IPS DF 6.9 (cell line): ENCODE results near the gene WIPF1.

Experiments
- DNase-seq: peaks from one replicate; pipeline ENCODE4 v3.0.0-alpha.2; 2013; ENCODE audit warnings: low read depth, low spot score
- H3K27ac ChIP-seq: one replicate; pipeline ENCODE4 v1.5.1; 2013; ENCODE audit warnings: low read length, control low read depth
- H3K27me3 ChIP-seq: 2 replicates; pipeline ENCODE4 v1.6.1; 2013; ENCODE audit warnings: mild to moderate bottlenecking, low read length; ENCODE audit not compliant: control insufficient read depth, insufficient read depth
- H3K36me3 ChIP-seq: 2 replicates; pipeline ENCODE4 v1.6.1; 2013; ENCODE audit warnings: low read length; ENCODE audit not compliant: control insufficient read depth, insufficient read depth
- H3K4me1 ChIP-seq: 2 replicates; pipeline ENCODE4 v1.6.1; 2013; ENCODE audit warnings: low read length; ENCODE audit not compliant: control insufficient read depth, insufficient read depth
- H3K4me3 ChIP-seq: 2 replicates; pipeline ENCODE4 v1.5.1; 2013; ENCODE audit warnings: mild to moderate bottlenecking, low read length
- H3K9me3 ChIP-seq: 2 replicates; pipeline ENCODE4 v1.6.1; 2013; ENCODE audit warnings: low read length, inconsistent platforms; ENCODE audit not compliant: control insufficient read depth, insufficient read depth
- WGBS: extraction: QIAGEN DNeasy Blood & Tissue Kit; methylation state at CpG from one replicate; pipeline ENCODE4 v1.1.7; 2013; ENCODE audit warnings: mixed read lengths, missing lambda C conversion rate; ENCODE audit not compliant: insufficient read length, insufficient coverage; 5-methylcytosine and 5-hydroxymethylcytosine counted together

WIPF1 gene

DNA sequence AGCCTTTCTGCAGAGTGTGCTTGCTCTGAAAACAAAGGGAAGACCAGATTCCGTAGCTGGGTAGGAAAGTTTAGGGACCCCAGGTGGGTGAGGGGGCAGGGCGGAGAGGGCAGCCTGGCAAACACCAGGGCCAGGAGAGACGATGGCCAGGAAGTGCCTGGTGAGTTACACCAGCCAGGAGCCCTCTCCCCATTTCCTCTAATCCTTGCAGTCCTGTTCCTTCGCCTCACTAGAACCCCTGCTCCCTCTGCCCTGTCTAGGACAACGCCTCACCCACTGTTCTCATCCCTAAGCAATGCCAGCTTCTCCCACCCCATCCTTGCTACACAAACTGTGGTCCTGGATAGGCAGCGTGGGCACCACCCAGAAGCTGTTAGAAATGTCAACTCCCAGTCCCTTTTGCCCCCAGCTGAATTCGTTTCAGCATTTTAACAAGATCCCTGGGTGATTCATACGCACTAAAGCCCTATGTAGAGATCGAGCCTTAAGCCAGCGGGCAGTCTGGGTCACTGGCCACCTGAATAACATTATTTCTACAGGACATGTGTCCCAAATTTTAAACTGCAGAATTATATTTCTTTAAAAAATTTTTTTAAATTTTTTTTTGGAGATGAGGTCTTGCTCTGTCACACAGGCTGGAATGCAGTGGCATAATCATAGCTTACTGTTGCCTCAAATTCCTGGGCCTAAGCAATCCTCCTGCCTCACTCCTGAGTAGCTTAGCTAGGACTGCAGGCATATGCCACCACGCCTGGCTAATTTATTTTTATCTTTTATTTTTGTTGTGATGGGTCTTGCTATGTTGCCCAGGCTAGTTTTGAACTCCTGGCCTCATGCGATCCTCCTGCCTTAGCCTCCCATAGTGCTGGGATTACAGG lies 10.9 kb downstream of the WIPF1 start:
- H3K4me1 ChIP-seq: peaks cover 9% of the 10 kb centered on the region
- H3K27me3 ChIP-seq: no peaks in the 10 kb centered on the region
- H3K4me3 ChIP-seq: no peak overlapping the region
- H3K27ac ChIP-seq: no peak overlapping the region
- no peaks in the 10 kb centered on the region for H3K9me3 ChIP-seq
- H3K36me3 ChIP-seq: no peaks in the 10 kb centered on the region
- no CpG with 5 or more reads among the region's 12 CpGs for WGBS
- no peak for DNase-seq

DNA sequence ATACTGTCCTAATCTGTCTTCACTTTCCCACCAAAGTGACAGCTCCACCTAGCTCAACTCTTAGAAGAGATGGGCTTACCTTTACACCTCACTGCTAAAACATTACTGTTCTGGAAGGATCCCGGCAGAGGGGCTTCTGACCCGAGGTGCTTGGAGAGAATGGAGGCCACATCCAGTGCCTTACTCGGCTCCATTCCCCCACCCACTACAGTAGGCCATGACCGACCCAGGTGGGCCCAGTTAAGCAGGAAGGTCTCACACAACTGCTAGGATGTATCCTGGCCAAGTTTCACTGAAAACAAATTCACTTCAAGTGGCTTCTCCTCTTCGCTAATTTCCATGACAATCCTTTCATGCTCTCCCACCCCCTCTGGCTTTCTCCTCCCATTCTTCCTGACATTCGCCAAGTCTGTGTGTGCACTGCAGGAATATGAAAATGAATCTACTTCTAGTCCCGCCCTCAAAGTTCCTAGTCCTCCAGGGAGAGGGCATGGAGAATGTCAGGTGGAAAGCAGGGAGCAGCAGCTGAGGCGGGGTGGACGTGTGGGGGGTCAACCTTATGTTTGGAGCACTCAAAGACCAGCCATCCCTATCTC lies 11.8 kb downstream of the WIPF1 start:
- Histone ChIP-seq H3K9me3 (no peaks in the 10 kb centered on the region), H3K4me3 (no peak overlapping the region), H3K36me3 (no peaks in the 10 kb centered on the region), H3K27ac (no peak overlapping the region), H3K4me1 (peaks cover 9% of the 10 kb centered on the region), H3K27me3 (no peaks in the 10 kb centered on the region)
- no CpG with 5 or more reads among the region's 9 CpGs for WGBS
- no peak for DNase-seq

GRCh38 chr2:174585146-174585545 lies 12.5 kb downstream of the WIPF1 start:
- no peaks in the 10 kb centered on the region for H3K36me3 ChIP-seq
- H3K9me3 ChIP-seq: no peaks in the 10 kb centered on the region
- DNase-seq: no peak
- H3K4me1 ChIP-seq: peaks cover 9% of the 10 kb centered on the region
- no peak overlapping the region for H3K27ac ChIP-seq
- H3K4me3 ChIP-seq: no peak overlapping the region
- no peaks in the 10 kb centered on the region for H3K27me3 ChIP-seq
- no CpG with 5 or more reads among the region's 10 CpGs for WGBS

DNA sequence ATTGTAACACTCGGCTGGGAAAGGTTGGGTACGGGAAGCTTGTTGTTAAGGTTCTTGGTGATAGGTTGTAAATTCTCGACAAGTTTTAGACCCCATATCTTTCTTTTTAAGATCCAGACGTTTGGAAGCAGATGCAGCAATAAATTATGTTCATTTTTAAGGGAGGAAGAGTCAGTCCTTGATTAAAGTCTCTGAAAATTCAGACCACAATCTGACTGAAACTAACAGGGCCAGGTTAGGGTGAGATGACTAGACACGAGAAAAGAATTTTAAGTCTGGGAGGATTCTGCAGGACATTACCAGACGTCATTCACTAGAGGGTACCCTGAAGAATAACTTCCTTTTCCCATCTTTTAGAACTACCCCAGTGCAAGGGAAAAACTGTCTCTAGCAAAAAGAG lies 16.1 kb downstream of the WIPF1 start:
- WGBS: no CpG with 5 or more reads among the region's 6 CpGs
- H3K9me3 ChIP-seq: no peaks in the 10 kb centered on the region
- H3K36me3 ChIP-seq: no peaks in the 10 kb centered on the region
- H3K27ac ChIP-seq: no peak overlapping the region
- no peak for DNase-seq
- H3K27me3 ChIP-seq: no peaks in the 10 kb centered on the region
- H3K4me3 ChIP-seq: no peak overlapping the region
- H3K4me1 ChIP-seq: peaks cover 8% of the 10 kb centered on the region

GRCh38 chr2:174580951-174581350 lies 16.7 kb downstream of the WIPF1 start:
- no peaks in the 10 kb centered on the region for H3K36me3 ChIP-seq
- H3K27ac ChIP-seq: no peak overlapping the region
- H3K4me3 ChIP-seq: no peak overlapping the region
- no peak for DNase-seq
- peaks cover 6% of the 10 kb centered on the region for H3K4me1 ChIP-seq
- no peaks in the 10 kb centered on the region for H3K27me3 ChIP-seq
- WGBS: no CpG with 5 or more reads among the region's 2 CpGs
- H3K9me3 ChIP-seq: no peaks in the 10 kb centered on the region

GRCh38 chr2:174577967-174578589 lies 19.5 kb downstream of the WIPF1 start:
- DNase-seq: no peak
- Histone ChIP-seq H3K27ac (no peak overlapping the region), H3K4me3 (no peak overlapping the region), H3K27me3 (no peaks in the 10 kb centered on the region), H3K4me1 (no peaks in the 10 kb centered on the region), H3K36me3 (no peaks in the 10 kb centered on the region), H3K9me3 (no peaks in the 10 kb centered on the region)

GRCh38 chr2:174575124-174575776 lies 22.4 kb downstream of the WIPF1 start:
- no peaks in the 10 kb centered on the region for H3K36me3 ChIP-seq
- no peak overlapping the region for H3K4me3 ChIP-seq
- no peak for DNase-seq
- H3K4me1 ChIP-seq: no peaks in the 10 kb centered on the region
- H3K27me3 ChIP-seq: no peaks in the 10 kb centered on the region
- no peaks in the 10 kb centered on the region for H3K9me3 ChIP-seq
- WGBS: no CpG with 5 or more reads among the region's 16 CpGs
- H3K27ac ChIP-seq: no peak overlapping the region

DNA sequence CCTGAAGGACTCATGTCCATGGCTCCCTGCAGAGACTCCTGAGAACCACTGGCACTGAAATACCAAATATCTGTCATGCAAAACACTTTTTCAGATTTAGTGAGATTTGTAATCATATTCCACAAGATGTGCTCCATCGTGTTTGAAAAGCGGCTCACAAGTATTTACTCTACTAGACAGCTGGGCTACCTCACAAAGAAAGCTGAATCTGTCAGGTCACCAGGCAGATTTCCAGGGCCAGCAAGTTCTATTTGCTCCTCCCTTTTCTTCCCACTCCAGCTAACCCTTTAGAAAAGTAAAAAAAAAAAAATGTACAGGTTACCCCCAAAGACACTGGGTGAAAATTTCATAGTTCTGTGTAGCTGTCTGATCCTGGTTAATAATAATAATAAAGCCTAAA lies 22.9 kb downstream of the WIPF1 start:
- no peaks in the 10 kb centered on the region for H3K9me3 ChIP-seq
- no peak for DNase-seq
- H3K4me1 ChIP-seq: no peaks in the 10 kb centered on the region
- no peaks in the 10 kb centered on the region for H3K36me3 ChIP-seq
- H3K27me3 ChIP-seq: no peaks in the 10 kb centered on the region
- H3K4me3 ChIP-seq: no peak overlapping the region
- no CpG with 5 or more reads among the region's 2 CpGs for WGBS
- no peak overlapping the region for H3K27ac ChIP-seq

GRCh38 chr2:174573621-174574081 lies 24.0 kb downstream of the WIPF1 start:
- Histone ChIP-seq H3K27ac (no peak overlapping the region), H3K4me3 (no peak overlapping the region), H3K27me3 (no peaks in the 10 kb centered on the region), H3K9me3 (no peaks in the 10 kb centered on the region), H3K36me3 (no peaks in the 10 kb centered on the region), H3K4me1 (no peaks in the 10 kb centered on the region)
- no CpG with 5 or more reads among the region's 6 CpGs for WGBS
- no peak for DNase-seq

DNA sequence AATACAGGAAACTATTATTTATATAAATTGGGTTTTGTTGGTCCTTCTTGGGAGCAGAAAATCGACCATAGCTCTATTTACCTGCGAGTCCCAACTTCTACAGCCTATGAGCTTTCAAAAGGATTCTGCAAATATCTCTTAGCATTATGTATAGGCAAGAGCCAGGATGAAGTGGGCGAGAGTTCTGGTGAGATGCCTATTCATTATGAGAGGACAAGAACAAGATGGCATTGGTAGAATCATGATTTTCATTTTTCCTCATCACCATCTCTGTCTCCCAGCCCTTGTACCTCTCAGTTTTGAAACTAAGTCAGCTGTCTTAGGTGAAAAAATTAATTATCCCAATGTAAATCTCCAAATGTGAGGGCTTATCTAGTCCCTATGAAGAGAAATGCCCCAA lies 25.0 kb downstream of the WIPF1 start:
- no peak overlapping the region for H3K4me3 ChIP-seq
- H3K9me3 ChIP-seq: no peaks in the 10 kb centered on the region
- no peaks in the 10 kb centered on the region for H3K36me3 ChIP-seq
- no peaks in the 10 kb centered on the region for H3K4me1 ChIP-seq
- no CpG with 5 or more reads among the region's 3 CpGs for WGBS
- no peak overlapping the region for H3K27ac ChIP-seq
- no peak for DNase-seq
- H3K27me3 ChIP-seq: no peaks in the 10 kb centered on the region
